HT-29 (cell line): ENCODE data around the gene IRAG1. TPM values are rescaled to one million over a fixed set of nuclear protein-coding genes. Genes with fewer than 3 reads are reported as not detected.
"Not testable (repeated sequence)": the region's sequence is repeated elsewhere in the genome, so short reads cannot be mapped to it uniquely, and the experiment has no call there.

ENCODE experiments used
- DNase-seq: peaks from one replicate; pipeline ENCODE4 v3.0.0-alpha.2; 2015; ENCODE audit warnings: low spot score
- total RNA-seq: library from RNA; depleted of rRNA; stranded (reverse); fragments of >200 nt; shearing (Covaris generic); gene quantifications from 2 replicates; pipeline ENCODE4 v1.2.3, GENCODE V29; 2014

The IRAG1 gene
- total RNA-seq, 1 experiment from 2014 or later = 1.3 TPM

DNA sequence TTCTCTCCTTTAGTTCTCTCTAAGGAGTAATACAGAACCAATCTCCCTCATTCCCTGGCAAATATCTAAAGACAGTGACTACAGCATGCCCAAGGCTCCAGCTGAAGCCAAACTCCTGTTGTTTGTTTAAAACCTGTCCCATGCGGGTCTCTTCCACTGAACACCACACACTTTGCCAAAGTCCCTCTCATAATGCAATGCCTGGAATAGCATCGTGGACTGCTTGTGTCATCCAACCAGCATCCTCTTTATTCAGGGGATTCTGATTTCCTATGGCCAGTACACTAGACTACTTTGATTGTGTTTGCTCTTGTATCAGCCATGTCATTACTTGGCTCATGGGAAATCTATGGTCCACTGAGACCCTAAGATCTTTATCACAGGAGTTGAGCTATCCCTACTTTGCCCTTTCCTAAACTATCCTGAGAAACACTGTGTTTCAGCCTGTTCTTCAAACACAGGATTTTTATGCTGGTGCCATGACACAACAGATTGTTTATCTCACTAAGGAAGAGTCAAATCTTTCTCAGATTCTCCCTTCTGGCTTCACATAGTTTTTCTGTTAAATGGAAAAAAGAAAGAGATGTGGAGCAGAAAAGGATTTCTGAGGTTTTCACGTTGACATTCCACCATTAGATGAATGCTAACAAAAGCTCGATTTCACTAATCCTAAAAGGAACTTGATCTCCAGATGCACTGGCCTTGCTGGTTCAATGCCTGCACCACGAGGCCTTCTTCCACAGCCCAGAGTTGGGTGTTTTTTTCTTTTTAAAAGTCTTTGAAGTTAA lies 15.9 kb upstream of the IRAG1 start:
- DNase-seq = no peak

DNA sequence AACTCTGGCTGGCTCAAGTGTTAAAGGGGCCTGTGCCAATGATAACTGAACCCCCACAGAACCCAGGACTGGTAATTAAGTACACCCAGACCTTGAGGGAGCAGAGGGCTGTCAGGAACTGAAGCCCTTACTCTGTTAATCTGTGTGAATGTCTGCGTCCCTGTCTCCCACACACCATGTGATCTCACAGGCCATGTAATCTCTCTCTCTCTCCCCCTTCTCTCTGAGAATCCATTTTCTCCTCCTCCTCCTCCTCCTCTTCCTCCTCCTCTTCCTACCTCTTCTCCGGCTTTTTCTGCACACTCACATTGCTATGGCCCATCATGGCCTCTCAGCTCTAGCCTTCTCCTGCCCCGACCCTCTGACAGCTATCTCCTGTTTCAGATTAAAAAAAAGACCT lies 14.6 kb upstream of the IRAG1 start:
- no peak for DNase-seq

GRCh38 chr11:10701982-10702381 lies 8.4 kb upstream of the IRAG1 start:
- DNase-seq = no peak

DNA sequence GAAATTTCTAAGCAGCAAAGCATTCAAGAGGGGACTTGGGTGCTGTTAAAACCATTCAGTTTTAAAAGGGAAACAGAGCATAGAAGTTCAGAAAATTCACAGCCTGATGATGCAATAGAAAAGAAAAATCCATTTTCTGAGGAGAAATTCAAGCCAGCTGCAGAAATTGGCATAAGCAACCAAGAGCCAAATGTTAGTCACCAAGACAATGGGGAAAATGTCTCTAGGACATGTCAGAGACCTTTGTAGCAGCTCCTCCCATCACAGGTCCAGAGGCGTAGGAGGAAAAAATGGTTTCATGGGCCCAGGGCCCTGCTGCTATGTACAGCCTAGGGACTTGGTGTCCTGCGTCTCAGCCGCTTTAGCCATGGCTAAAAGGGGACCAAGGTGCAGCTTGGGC lies 5.5 kb upstream of the IRAG1 start:
- no peak for DNase-seq

GRCh38 chr11:10697323-10697620 lies 3.7 kb upstream of the IRAG1 start:
- DNase-seq = no peak

DNA sequence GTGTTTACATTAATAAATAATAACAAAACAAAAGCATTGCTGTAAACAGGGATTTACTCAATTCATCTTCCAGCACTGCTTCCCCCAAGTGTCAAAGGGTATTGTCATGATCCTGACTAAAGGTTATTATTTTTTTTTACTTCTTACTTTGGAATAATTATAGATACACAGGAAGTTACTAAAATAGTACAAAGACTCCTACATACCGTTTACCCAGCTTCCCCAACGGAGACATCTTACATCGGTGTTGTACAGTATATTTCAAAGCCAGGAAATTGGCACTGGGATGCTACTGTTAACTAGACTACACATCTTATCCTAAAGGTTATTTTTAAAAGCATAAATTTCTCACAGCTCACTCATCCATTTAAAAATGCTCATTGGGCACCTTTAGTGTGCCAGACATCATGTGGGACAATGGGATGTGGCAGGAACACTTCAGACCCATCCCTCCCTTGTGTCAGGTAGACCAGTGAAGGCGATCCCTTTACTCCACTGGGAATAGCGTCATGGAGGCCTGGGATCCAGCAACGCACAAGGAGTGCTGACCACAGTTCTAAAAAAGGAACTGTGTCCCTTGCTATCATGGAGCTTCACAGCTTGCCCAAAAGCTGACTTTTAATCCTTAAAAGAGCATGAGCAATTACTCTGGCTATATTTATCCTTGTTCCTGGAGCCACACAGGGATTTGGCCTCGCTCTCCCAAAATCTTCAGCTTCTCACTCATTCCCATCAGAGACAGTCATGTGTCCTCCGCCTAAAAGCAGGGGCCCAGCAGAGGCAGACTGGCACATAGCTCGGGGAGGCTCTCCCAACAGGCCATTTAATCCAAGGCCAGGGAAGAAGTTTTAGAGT lies 3.1 kb upstream of the IRAG1 start:
- DNase-seq = no peak

- no peak for DNase-seq
These were observed 2.3 kb upstream of the IRAG1 start for GRCh38 chr11:10695833-10696232.

GRCh38 chr11:10694486-10695239 lies 1.1 kb upstream of the IRAG1 start:
- DNase-seq = no peak

DNA sequence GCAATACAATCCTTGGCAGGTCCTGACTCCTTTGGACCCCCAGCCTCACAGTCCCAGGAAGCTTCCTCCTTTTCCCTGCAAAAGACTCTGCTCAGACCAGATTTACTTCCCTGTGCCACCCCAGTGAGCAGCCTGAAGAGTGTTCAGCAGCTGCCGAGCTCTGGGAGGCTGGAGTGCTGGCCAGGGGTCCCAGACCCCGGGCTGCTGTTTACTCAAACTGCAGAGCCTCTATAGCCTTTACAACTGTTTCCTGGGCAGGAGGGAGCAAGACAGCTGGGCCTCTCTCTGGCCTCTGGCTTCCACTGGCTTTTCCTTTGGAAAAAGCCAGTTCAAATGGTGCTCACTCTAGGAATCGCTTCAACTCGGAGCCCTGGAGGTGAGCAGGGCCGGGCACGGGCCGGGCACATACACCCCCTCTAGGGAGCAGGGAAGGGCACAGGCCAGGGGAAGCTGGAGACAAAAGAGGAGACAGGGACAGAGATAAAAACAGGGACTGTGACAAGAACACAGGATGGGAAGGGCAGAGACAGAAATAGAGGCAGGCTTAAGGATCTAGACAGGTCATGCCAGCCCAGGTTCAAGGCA lies 932 bp downstream of the IRAG1 start:
- DNase-seq = no peak

- DNase-seq = no peak
These were observed 5.2 kb downstream of the IRAG1 start for GRCh38 chr11:10688401-10688800.

DNA sequence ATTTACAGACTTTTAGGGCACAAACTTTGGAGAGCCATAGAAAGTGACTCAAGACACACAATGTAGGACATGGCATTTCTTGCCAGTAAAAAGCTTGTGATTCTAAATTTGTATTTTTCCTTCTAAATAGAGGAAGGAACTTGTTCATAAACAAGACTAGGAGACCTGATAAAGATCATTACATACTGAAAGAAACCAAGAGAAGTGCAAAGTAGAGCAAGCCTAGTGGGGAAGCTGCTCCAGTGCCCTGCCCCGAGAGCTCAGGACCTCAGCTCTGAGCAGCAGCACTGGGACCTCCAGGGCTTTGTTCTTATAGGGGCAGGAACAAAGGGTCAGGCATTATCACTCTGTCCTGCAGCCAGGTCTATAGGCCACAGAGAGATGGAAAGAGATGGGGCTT lies 7.2 kb downstream of the IRAG1 start:
- DNase-seq = no peak

DNA sequence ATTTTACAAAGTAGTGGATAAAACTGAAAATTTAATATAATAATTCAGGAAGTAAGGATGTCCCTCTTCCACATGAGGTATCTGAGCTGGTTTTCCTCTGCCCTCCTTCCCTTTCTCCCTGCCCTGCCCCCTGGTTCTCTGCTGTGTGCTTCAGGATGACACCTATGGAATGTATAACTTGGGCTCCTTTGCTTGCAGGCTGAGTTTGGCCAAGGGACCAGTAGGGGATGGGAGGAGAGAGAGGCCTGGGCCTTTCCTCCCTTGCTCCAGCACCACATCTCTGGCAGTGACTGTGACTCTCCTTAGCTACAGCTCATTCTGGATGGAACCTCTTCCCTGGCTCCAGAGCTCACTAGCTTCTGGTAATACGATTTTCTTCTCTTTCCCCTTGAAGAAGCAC lies 10.1 kb downstream of the IRAG1 start:
- DNase-seq = no peak

GRCh38 chr11:10680956-10681487 lies 12.5 kb downstream of the IRAG1 start:
- no peak for DNase-seq

DNA sequence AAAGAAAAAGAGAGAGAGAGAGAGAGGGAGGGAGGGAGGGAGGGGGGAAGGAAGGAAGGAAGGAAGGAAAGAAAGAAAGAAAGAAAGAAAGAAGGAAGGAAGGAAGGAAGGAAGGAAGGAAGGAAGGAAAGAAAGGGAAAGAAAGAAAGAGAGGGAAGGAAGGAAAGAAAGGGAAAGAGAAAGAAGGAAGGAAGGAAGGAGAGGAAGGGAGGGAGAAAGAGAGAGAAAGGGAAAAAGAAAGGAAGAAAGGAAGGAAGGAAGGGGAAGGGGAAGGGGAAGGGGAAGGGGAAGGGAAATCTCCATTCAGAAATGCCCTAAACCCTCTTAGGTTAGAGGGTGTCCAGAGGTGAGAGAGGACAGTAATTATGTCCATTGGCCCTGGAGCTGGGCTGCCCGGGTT lies 13.3 kb downstream of the IRAG1 start:
- DNase-seq = not testable (repeated sequence)

GRCh38 chr11:10679644-10680043 lies 13.9 kb downstream of the IRAG1 start:
- no peak for DNase-seq

GRCh38 chr11:10678101-10678500 lies 15.5 kb downstream of the IRAG1 start:
- no peak for DNase-seq

- DNase-seq = no peak
These were observed 16.6 kb downstream of the IRAG1 start for GRCh38 chr11:10676919-10677318.

- no peak for DNase-seq
These were observed 18.6 kb downstream of the IRAG1 start for GRCh38 chr11:10674911-10675440.

- no peak for DNase-seq
These were observed 19.1 kb downstream of the IRAG1 start for GRCh38 chr11:10674440-10674855.

DNA sequence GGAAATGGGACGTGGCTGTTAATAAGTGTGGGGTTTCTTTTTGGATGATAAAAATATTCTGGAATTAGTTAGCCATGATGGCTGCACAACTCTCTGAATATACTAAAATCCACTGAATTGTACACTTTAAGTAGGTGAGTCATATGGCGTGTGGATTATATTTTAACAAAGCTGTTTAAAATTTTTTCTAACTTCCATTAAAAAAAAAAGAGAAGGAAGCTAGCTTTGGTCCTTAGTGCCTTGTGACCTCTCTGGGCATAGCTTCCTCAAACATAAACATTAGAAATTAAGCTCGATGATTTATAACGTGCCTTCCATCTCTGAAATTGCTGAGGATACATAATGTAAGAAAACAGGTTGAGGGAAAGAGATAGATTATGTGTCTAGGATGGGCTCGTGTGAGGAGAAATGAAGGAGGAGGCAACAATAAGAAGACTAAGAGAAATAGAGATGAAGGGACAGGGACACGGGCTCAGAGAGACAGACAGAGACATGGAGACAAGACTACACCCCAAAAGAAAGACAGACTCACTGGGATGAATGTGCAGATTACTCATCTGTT lies 20.0 kb downstream of the IRAG1 start:
- no peak for DNase-seq

DNA sequence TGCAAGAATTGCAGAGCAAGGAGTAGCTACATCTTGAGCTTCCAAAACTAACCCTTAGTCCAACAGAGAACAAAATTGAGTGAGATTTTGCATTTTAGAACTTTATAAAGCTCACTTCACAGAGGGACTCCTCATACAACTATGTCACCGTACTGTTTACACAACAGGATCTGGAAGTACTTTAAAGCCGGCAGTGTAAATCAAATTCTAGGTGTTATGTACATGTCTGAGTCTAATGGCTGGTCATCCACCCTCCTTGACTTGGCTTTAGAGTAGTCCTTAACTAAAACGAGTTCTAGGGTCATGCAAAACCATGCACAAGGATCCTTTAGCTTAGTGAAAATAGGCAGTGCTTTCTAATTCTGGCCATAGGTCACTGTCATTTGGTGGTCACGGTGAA lies 23.5 kb downstream of the IRAG1 start:
- peak; percentile 32 for DNase-seq
